RPMI8226 (cell line): ENCODE data around the gene EIF3F.
"Not testable (repeated sequence)": the region's sequence is repeated elsewhere in the genome, so short reads cannot be mapped to it uniquely, and the experiment has no call there.

Experiments used
- DNase-seq: peaks from one replicate; pipeline ENCODE4 v3.0.0-alpha.2; 2015

EIF3F gene

DNA sequence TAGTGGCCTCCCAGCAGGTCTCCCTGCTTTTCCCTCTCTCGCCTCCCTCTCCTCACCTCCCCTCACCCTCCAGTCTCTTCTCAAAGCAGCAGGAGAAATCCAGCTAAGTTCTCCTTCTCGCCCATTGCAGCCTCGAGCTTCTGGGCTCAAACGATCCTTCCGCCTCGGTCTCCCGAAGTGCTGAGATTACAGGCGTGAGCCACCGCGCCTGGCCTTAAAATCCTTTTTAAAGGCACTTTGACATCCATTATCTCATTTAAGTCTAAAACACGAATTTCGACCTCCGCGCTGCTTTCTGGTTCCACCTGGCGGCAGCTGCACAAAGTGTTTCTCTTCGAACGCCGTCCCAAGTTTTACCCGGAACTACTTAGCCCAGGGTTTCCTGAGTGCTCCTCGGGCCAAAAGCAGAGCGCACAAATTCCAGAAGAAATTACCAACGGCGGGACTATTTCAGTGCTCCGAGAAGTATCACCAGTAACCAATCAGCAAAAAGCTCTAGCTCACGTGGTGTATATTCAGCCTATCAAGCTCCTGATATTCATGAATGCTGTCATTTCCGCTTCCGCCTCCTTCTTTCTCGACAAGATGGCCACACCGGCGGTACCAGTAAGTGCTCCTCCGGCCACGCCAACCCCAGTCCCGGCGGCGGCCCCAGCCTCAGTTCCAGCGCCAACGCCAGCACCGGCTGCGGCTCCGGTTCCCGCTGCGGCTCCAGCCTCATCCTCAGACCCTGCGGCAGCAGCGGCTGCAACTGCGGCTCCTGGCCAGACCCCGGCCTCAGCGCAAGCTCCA lies at the start of gene EIF3F:
TSS of gene EIF3F (plus strand) at position 570 of the 792 bp plus-strand sequence. CDS start at position 586, 16 bp downstream.
- DNase-seq: peak; percentile 95

- DNase-seq: no peak
Measured at GRCh38 chr11:7941146-7941545, 46.0 kb upstream of the EIF3F start.

DNA sequence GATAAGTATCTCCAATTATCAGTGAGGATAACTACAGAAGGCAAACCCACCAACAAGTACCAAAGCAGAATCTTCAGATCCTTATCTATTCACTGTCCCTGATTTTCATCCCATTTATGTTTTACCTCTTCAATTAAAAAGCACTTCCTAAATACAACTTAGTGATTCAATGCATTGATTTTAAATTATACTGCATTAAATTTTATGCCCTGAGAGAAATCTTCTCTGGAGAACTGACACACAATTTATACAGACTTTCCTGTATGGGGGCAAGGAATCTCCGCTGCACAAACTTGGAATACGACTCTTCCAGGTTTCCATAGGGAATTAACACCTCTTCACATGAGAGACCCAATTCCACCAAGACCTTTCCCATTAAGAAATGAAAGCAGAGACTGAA lies 45.5 kb upstream of the EIF3F start, which contains the start of gene OR10A3:
TSS of gene OR10A3 (minus strand) at position 101 of the 400 bp plus-strand sequence. CDS start 2,188 bp downstream, outside the sequence.
- DNase-seq: no peak

- no peak for DNase-seq
Measured at GRCh38 chr11:7944123-7944522, 43.0 kb upstream of the EIF3F start.

GRCh38 chr11:7949934-7950333 lies 37.2 kb upstream of the EIF3F start:
- no peak for DNase-seq

GRCh38 chr11:7955191-7955590 lies 31.9 kb upstream of the EIF3F start:
- no peak for DNase-seq

DNA sequence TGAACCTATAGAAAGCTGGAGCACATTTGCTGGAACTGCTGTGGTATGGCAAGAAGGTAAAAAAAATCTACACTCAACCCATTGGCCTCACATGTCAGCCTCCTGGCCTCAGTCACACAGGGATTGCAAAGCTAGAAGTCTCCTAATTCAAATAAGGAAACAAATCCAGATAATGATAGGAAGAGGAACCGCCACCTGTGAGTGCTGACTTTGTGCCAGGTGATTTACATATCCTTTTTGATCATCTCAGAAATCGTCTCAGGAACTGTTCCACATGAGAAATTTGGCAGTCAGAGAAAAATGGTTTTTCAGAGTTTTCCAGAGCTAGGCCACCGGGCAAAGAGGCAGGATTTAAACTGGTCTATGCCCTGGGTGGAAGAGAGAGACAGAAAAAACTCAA lies 22.9 kb upstream of the EIF3F start:
- no peak for DNase-seq

DNA sequence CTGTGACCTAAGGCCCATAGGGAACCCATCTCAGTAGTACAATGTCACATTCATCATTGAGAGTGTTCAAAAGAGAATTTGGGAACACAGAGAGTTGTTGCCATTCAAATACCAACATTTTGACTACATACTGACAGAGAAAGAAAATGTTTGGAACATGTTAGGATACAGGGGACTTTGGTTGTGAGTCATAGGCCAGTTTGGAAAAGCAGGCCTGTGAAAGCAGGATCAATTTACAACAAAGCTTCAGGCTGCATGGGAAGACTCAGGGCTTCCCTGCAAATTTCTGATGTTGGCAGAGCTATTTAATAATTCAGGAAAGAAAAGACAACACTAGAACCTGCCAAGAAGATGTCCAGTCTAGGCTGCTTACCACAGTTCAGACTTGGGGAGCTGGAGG lies 22.3 kb upstream of the EIF3F start:
- DNase-seq: no peak

DNA sequence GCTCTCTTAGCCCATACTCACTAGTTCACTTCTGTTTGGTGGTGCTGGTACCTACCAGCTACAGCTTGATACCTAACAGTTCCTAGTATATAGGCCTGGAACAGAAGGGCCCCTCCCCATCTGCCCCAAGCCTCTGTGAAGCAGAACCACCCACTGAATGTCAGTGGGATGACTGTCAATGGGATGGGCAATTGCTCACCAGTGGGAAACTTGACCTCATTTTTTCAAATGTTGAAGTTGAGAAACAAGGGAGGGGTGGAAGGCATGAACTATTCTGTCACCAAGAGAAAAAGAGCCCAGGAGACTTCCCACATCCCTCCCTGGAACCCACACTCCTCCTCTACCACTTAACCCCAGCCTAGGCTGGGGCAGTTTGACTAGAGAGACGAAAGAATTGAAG lies 21.8 kb upstream of the EIF3F start, which contains the start of gene NLRP10:
TSS of gene NLRP10 (minus strand) at position 62 of the 400 bp plus-strand sequence. CDS start 1,952 bp downstream, outside the sequence.
- DNase-seq: no peak

DNA sequence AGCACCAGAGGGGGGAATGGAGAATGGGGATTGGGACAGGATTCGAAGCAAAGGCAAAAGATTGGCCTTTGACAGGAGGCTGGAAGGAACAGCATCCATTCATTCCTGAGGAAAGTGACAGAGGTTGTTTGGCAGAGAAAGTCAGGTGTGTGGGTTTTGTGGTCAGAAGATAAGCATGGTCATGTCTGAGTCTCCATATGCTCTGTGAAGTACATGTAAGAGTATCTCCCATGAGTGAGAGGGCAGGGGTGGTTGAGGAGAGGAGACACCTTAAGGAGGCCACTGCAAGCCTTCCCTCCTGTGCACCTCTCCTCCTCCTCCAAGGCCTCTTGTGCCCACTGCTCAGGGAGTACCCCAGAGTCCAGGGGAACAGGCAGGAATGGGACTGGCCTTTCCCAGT lies 20.0 kb upstream of the EIF3F start:
- no peak for DNase-seq

DNA sequence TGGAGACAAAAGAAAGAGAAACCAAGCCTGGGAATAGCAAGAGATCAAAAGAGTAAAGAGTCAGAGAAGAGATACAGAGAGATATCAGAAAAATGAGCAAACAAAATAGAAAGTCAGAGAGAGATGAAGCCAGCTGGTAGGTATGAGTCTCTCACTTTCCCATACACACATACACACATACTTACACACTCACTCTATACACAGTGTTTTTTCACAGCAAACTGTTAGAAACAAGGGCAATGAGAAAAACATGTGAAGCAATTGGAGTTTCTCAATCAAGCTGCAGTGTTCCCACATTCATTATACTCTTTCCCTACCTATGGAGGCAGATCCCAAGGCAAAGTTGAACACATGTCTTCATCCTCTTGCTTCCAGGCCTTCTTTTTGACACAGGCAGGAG lies 19.3 kb upstream of the EIF3F start:
- DNase-seq: no peak

- no peak for DNase-seq
Measured at GRCh38 chr11:7968686-7969085, 18.5 kb upstream of the EIF3F start.

- DNase-seq: no peak
Measured at GRCh38 chr11:7969756-7970646, 17.1 kb upstream of the EIF3F start.

DNA sequence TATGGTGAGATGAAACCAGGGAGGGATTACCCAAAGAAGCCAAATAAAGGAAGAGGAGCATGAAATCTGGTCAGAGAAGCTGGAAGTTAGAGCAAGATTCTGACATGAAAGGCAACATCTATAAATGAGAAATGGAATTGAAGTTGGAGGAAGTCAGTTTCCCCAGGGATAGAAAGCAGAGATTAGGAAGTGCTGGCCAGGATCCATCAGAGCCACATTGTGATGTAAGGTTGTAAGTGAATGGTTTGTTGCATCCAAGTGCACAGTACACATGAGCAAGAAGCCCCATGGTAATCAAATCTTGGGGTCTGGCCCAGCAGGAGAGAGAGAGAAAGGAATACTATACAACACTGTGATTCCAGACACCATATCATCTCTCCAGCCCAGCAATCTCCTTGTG lies 15.3 kb upstream of the EIF3F start:
- no peak for DNase-seq

DNA sequence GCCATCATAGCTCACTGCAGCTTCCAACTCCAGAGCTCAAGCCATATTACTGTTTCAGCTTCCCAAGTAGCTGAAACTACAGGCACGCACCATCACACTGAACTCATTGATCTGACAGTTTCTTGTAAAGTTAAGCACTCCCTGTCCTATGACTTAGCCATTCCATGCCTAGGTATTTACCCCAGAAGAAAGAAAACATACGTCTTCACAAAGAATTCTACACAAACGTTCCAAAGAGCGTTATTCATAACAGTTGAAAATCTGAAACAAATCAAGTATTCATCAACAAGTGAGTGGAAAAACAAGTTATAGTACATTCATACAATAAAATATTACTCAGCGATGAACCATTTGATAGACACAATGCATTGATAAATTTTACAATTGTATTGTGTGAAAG lies 14.1 kb upstream of the EIF3F start:
- no peak for DNase-seq

DNA sequence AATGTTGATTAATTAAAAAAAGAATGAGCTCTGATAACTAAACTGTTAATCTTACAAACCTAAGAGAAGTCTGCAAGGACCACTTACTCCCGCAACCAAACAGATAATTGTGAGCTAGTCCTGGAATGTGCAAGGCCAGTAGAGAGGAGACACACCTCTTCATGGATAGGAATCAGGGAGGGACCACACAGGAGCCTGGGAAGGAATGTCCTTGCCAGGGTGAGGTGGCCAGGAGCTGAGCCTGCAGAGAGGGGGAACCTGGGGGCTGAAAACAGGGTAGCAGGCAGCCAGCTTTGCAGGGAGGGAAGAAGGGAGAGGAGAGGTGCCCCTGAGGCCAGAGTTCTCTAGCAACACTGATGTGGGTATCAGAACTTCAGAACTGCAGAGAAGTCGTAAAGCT lies 12.5 kb upstream of the EIF3F start:
- DNase-seq: no peak

GRCh38 chr11:7977232-7977917 lies 9.8 kb upstream of the EIF3F start:
- no peak for DNase-seq

DNA sequence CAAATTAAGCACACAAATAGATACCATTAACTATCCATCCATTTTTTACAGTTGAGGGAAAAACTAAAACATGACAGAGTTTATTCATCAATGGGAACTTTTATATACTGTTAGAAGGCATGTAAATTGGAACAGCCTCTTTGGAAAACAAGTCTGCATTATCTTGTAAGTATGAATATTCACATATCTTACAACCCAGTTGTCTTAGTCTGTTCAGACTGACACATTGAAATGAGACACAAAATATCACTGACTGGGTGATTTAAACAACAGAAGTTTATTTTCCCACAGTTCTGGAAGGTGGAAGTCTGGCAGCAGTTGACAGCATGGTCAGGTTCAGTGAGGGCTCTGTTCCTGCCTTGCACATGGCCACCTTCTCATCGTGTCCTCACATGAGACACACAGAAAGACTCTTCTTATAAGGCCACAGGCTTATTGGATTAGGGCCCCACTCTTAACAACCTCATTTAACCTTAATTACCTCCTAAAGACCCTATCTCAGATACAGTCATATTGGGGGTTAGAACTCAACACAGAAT lies 5.4 kb upstream of the EIF3F start:
- DNase-seq: no peak

DNA sequence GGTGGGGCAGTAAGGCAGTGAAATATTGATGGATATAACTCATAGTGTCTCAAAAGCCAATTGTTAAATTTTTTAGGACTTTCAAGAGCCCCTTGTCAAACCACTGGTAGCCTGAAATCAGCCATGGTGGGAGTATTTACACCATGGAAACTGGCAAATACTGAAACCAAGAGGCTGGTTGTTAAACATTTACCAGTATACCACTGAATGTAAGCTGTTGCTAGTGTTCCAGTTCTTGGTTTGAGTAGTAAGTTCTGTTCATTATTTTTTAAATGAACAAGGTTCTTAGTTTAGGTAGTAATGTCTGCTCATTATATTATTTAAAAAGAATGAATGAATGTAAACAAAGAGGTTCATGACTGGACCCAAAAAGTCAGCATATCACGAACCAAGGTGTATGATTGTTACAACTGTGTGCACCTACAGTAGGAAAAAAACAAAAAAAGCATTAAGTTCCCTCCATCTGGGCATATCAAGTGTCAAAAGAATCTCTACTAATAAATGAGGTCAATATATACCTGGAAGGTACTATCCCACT lies 4.5 kb upstream of the EIF3F start:
- no peak for DNase-seq

- DNase-seq: no peak
Measured at GRCh38 chr11:7983832-7984590, 3.1 kb upstream of the EIF3F start.

DNA sequence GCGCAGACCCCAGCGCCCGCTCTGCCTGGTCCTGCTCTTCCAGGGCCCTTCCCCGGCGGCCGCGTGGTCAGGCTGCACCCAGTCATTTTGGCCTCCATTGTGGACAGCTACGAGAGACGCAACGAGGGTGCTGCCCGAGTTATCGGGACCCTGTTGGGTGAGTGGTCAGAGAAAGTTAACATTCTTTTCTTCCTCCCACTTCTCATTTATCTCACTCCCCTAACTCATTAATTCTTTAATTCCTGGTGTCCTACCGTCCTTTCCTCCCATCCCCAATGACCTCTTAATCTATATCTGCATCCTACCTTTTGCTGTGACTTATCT lies 385 bp downstream of the EIF3F start:
- not testable (repeated sequence) for DNase-seq
